ENCODE measurements around the gene NCOA3.

NCOA3 gene

GRCh38 chr20:47534405-47534804, 32.7 kb downstream of the NCOA3 start:
- in situ Hi-C loops (cut with MboI; ENCODE audit: low pct_unique_long_range_greater_than_20kb, low sequenced_read_pairs, unreplicated experiment), result no loop called here
- no peak for TF ChIP-seq CTCF (IDR thresholded peaks at IDR 0.05; ENCODE audit: extremely low read depth, insufficient read depth, missing control alignments)
- no peak for DNase-seq (ENCODE audit: low spot score)

- in situ Hi-C loops (cut with MboI; ENCODE audit: low pct_unique_long_range_greater_than_20kb, low sequenced_read_pairs, unreplicated experiment), result no loop called here
- no peak for DNase-seq (ENCODE audit: low spot score)
- TF ChIP-seq CTCF (IDR thresholded peaks at IDR 0.05; ENCODE audit: extremely low read depth, insufficient read depth, missing control alignments), result peak; percentile 23
Measured at GRCh38 chr20:47535088-47535487, 33.4 kb downstream of the NCOA3 start.

- in situ Hi-C loops (cut with MboI; ENCODE audit: low pct_unique_long_range_greater_than_20kb, low sequenced_read_pairs, unreplicated experiment), result no loop called here
Measured at GRCh38 chr20:47535994-47536393, 34.3 kb downstream of the NCOA3 start.

GRCh38 chr20:47540443-47541354, 39.0 kb downstream of the NCOA3 start:
- TF ChIP-seq CTCF (IDR thresholded peaks at IDR 0.05; ENCODE audit: extremely low read depth, insufficient read depth, missing control alignments), result no peak
- in situ Hi-C loops (cut with MboI; ENCODE audit: low pct_unique_long_range_greater_than_20kb, low sequenced_read_pairs, unreplicated experiment), result no loop called here
- DNase-seq (ENCODE audit: low spot score), result peak; percentile 45

More at GRCh38 chr20:47535994-47536393, 34.3 kb downstream of the NCOA3 start:
- no peak for TF ChIP-seq CTCF (IDR thresholded peaks at IDR 0.05; ENCODE audit: extremely low read depth, insufficient read depth, missing control alignments)
- DNase-seq (ENCODE audit: low spot score), result no peak

GRCh38 chr20:47541355-47541922, 39.8 kb downstream of the NCOA3 start:
- in situ Hi-C loops (cut with MboI; ENCODE audit: low pct_unique_long_range_greater_than_20kb, low sequenced_read_pairs, unreplicated experiment), result no loop called here
- no peak for TF ChIP-seq CTCF (IDR thresholded peaks at IDR 0.05; ENCODE audit: extremely low read depth, insufficient read depth, missing control alignments)
- DNase-seq (ENCODE audit: low spot score), result no peak

GRCh38 chr20:47543006-47543431, 41.3 kb downstream of the NCOA3 start:
- DNase-seq (ENCODE audit: low spot score), result peak; percentile 41
- no peak for TF ChIP-seq CTCF (IDR thresholded peaks at IDR 0.05; ENCODE audit: extremely low read depth, insufficient read depth, missing control alignments)
- in situ Hi-C loops (cut with MboI; ENCODE audit: low pct_unique_long_range_greater_than_20kb, low sequenced_read_pairs, unreplicated experiment), result no loop called here

Data from GM13977 (cell line).